ENCODE measurements around the gene CNDP1.

GRCh38 chr18:74631212-74631611 lies 96.9 kb downstream of the CNDP1 start:
- TF ChIP-seq ZNF239 (tag by site-specific recombination; IDR thresholded peaks at IDR 0.05) (no peak), ZNF10 (tag by site-specific recombination; IDR thresholded peaks at IDR 0.05) (no peak), ZNF654 (tag by site-specific recombination; IDR thresholded peaks at IDR 0.05; ENCODE audit: low read depth) (no peak), ZNF174 (tag by site-specific recombination; IDR thresholded peaks at IDR 0.05) (no peak), SP2 (tag by site-specific recombination; IDR thresholded peaks at IDR 0.05) (no peak), ATF2 (tag by site-specific recombination; IDR thresholded peaks at IDR 0.05; ENCODE audit: low read depth) (no peak)
- TF ChIP-seq, protein P1, sequence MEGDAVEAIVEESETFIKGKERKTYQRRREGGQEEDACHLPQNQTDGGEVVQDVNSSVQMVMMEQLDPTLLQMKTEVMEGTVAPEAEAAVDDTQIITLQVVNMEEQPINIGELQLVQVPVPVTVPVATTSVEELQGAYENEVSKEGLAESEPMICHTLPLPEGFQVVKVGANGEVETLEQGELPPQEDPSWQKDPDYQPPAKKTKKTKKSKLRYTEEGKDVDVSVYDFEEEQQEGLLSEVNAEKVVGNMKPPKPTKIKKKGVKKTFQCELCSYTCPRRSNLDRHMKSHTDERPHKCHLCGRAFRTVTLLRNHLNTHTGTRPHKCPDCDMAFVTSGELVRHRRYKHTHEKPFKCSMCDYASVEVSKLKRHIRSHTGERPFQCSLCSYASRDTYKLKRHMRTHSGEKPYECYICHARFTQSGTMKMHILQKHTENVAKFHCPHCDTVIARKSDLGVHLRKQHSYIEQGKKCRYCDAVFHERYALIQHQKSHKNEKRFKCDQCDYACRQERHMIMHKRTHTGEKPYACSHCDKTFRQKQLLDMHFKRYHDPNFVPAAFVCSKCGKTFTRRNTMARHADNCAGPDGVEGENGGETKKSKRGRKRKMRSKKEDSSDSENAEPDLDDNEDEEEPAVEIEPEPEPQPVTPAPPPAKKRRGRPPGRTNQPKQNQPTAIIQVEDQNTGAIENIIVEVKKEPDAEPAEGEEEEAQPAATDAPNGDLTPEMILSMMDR (tag by site-specific recombination; IDR thresholded peaks at IDR 0.05) = no peak

Measured in HEK293 (cell line).